Peyer's patch (tissue), 4 donors: ENCODE data around the gene PTPN14.

Source experiments
- CTCF ChIP-seq, 6 experiments: fragments of 450-650 bp in 4 of 6; fragments of 200-600 bp in 2 of 6; sonication (generic) in 1 of 6; IDR thresholded peaks; one replicate each; pipeline ENCODE4 v1.5.1; 2017 to 2019; ENCODE audit warnings: antibody characterized with exemption in 6 of 6, mild to moderate bottlenecking in 3 of 6, moderate library complexity in 1 of 6
- POLR2A ChIP-seq, 2 donors: fragments of 450-650 bp; IDR thresholded peaks; one replicate each; pipeline ENCODE4 v1.5.1; 2017; ENCODE audit warnings: antibody characterized with exemption in 2 of 2, mild to moderate bottlenecking in 2 of 2, moderate library complexity in 2 of 2

GRCh38 chr1:214498021-214498420, 53.4 kb downstream of the PTPN14 start:
- TF ChIP-seq CTCF (IDR thresholded peaks at IDR 0.05) (no peak), POLR2A (IDR thresholded peaks at IDR 0.05) (no peak)
